Measurements from ENCODE around the gene RBL1. TPM values are rescaled to one million over a fixed set of nuclear protein-coding genes. Genes with fewer than 3 reads are reported as not detected.
"Not testable (repeated sequence)": the region's sequence is repeated elsewhere in the genome, so short reads cannot be mapped to it uniquely, and the experiment has no call there.

Gene RBL1
- total RNA-seq, 1 donor from 2014 or later = 22.1 TPM

DNA sequence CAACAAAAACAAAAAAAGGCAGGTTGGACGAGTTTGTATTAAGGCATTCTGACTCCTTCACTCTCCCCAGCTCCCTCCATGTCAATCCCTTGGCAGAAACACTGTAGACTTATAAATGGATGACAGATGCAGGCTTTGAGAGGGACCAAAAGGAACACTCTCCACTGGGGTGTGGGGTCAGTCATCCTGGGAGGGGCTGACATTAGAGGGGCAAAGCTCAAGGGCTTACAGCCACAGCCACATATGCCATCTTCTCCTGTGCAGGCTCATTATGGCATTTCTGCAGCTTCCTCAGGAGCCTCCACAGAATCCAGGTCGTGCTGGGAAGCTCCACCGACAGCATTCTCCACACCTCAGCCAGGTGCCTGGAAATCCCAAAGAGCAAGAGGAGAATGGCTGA is 33.0 kb upstream of the RBL1 start:
- Histone ChIP-seq H2AFZ (replicated peaks) (no peak overlapping the region), H3K79me2 (ENCODE audit: low read depth) (no peaks in the 10 kb centered on the region), H3K9ac (no peak overlapping the region), H3K27me3 (no peaks in the 10 kb centered on the region), H3K4me2 (no peak overlapping the region), H3K4me1 (no peaks in the 10 kb centered on the region), H3K27ac (no peak overlapping the region), H4K20me1 (ENCODE audit: low read depth) (no peaks in the 10 kb centered on the region), H3K36me3 (no peaks in the 10 kb centered on the region), H3F3A (ENCODE audit: low read depth) (no peaks in the 10 kb centered on the region), H3K9me3 (ENCODE audit: low read depth) (no peaks in the 10 kb centered on the region), H3K4me3 (no peak overlapping the region)
- Mint-ChIP-seq H3K4me1 (no peaks in the 10 kb centered on the region), H3K4me3 (no peak overlapping the region), H3K9me3 (peaks cover 4% of the 10 kb centered on the region), H3K27ac (no peak overlapping the region), H3K27me3 (ENCODE audit: insufficient read depth, low read depth) (no peaks in the 10 kb centered on the region), H3K36me3 (peaks cover 2% of the 10 kb centered on the region)
- TF ChIP-seq, protein P1, sequence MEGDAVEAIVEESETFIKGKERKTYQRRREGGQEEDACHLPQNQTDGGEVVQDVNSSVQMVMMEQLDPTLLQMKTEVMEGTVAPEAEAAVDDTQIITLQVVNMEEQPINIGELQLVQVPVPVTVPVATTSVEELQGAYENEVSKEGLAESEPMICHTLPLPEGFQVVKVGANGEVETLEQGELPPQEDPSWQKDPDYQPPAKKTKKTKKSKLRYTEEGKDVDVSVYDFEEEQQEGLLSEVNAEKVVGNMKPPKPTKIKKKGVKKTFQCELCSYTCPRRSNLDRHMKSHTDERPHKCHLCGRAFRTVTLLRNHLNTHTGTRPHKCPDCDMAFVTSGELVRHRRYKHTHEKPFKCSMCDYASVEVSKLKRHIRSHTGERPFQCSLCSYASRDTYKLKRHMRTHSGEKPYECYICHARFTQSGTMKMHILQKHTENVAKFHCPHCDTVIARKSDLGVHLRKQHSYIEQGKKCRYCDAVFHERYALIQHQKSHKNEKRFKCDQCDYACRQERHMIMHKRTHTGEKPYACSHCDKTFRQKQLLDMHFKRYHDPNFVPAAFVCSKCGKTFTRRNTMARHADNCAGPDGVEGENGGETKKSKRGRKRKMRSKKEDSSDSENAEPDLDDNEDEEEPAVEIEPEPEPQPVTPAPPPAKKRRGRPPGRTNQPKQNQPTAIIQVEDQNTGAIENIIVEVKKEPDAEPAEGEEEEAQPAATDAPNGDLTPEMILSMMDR (IDR thresholded peaks at IDR 0.05) = no peak
- TF ChIP-seq EZH2 (IDR thresholded peaks at IDR 0.05) (no peak), EZH2phosphoT487 (IDR thresholded peaks at IDR 0.05) (no peak)
- no peak for DNase-seq (ENCODE audit: low spot score)

DNA sequence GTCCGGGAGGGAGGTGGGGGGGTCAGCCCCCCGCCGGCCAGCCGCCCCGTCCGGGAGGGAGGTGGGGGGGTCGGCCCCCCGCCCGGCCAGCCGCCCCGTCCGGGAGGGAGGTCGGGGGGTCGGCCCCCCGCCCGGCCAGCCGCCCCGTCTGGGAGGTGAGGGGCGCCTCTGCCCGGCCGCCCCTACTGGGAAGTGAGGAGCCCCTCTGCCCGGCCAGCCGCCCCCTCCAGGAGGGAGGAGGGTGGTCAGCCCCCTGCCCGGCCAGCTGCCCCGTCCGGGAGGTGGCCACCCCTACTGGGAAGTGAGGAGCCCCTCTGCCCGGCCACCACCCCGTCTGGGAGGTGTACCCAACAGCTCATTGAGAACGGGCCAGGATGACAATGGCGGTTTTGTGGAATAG is 30.5 kb upstream of the RBL1 start:
- H3F3A ChIP-seq (ENCODE audit: low read depth); H3K27ac Mint-ChIP-seq; H3K27me3 Mint-ChIP-seq (ENCODE audit: insufficient read depth, low read depth); H4K20me1 ChIP-seq (ENCODE audit: low read depth); H3K4me3 Mint-ChIP-seq; H3K4me3 ChIP-seq; H3K27ac ChIP-seq; H3K4me2 ChIP-seq; H3K9me3 Mint-ChIP-seq; DNase-seq (ENCODE audit: low spot score); H3K36me3 Mint-ChIP-seq; H3K4me1 Mint-ChIP-seq; H3K9ac ChIP-seq; H2AFZ ChIP-seq (replicated peaks); H3K4me1 ChIP-seq; H3K36me3 ChIP-seq; H3K79me2 ChIP-seq (ENCODE audit: low read depth); H3K9me3 ChIP-seq (ENCODE audit: low read depth); H3K27me3 ChIP-seq: not testable (repeated sequence)

DNA sequence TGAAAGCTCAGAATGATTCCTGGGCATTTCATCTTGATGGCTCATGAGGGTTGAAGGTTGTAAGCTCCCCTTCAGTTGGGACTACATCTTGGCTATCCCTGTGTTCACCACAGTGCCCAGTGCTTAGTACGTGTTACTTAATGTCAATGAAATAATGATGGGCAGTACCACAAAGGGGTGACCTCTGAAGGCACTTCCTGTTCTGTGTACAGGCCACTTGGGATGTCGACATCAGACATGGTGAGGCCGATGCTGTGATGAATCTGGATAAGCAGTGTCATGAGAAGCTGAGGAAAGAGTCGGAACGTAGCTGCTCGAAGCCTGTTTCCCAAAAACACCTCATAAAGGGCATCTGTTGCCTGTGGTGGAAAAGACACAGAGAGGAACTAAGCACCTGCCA is 27.6 kb upstream of the RBL1 start:
- H3F3A ChIP-seq (ENCODE audit: low read depth) = no peaks in the 10 kb centered on the region
- H3K4me2 ChIP-seq = no peak overlapping the region
- no peak overlapping the region for H3K4me3 ChIP-seq
- no peaks in the 10 kb centered on the region for H3K9me3 ChIP-seq (ENCODE audit: low read depth)
- H4K20me1 ChIP-seq (ENCODE audit: low read depth) = no peaks in the 10 kb centered on the region
- TF ChIP-seq EZH2 (IDR thresholded peaks at IDR 0.05) = no peak
- TF ChIP-seq EZH2phosphoT487 (IDR thresholded peaks at IDR 0.05) = no peak
- TF ChIP-seq, protein P1 (IDR thresholded peaks at IDR 0.05) = no peak
- no peak overlapping the region for H2AFZ ChIP-seq (replicated peaks)
- no peak overlapping the region for H3K27ac ChIP-seq
- H3K4me3 Mint-ChIP-seq = no peak overlapping the region
- no peak overlapping the region for H3K27ac Mint-ChIP-seq
- no peaks in the 10 kb centered on the region for H3K4me1 Mint-ChIP-seq
- H3K79me2 ChIP-seq (ENCODE audit: low read depth) = no peaks in the 10 kb centered on the region
- H3K27me3 ChIP-seq = no peaks in the 10 kb centered on the region
- no peaks in the 10 kb centered on the region for H3K36me3 ChIP-seq
- H3K36me3 Mint-ChIP-seq = peaks cover 5% of the 10 kb centered on the region
- no peak for DNase-seq (ENCODE audit: low spot score)
- peaks cover 7% of the 10 kb centered on the region for H3K9me3 Mint-ChIP-seq
- no peaks in the 10 kb centered on the region for H3K4me1 ChIP-seq
- H3K27me3 Mint-ChIP-seq (ENCODE audit: insufficient read depth, low read depth) = peaks cover 2% of the 10 kb centered on the region
- H3K9ac ChIP-seq = no peak overlapping the region

DNA sequence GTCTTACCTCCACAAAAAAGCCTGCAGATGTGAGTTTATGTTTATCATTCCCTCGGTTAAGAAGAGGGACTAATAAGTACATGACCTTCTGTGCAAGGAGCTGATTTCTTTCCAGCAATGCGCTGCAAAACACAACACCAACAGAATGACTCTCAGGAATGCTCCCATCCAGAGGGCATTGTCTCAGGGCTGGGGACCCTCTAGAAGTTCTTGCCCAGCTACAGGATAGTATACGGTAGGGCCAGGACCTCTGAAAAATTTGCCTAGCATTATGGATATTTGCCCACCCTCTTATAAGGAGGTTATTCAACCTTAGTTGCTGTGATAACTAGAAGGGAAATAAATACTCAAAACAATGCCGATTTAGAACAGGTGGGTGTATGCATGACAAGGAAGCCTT is 24.7 kb upstream of the RBL1 start:
- Histone ChIP-seq H3K9me3 (ENCODE audit: low read depth) (no peaks in the 10 kb centered on the region), H3K27me3 (no peaks in the 10 kb centered on the region), H3F3A (ENCODE audit: low read depth) (no peaks in the 10 kb centered on the region), H3K4me3 (no peak overlapping the region), H3K9ac (no peak overlapping the region), H3K36me3 (no peaks in the 10 kb centered on the region), H4K20me1 (ENCODE audit: low read depth) (no peaks in the 10 kb centered on the region), H2AFZ (replicated peaks) (peak overlapping the region; percentile 17), H3K4me2 (no peak overlapping the region), H3K4me1 (no peaks in the 10 kb centered on the region), H3K79me2 (ENCODE audit: low read depth) (no peaks in the 10 kb centered on the region), H3K27ac (no peak overlapping the region)
- H3K36me3 Mint-ChIP-seq = peaks cover 5% of the 10 kb centered on the region
- TF ChIP-seq, protein P1 (IDR thresholded peaks at IDR 0.05) = no peak
- TF ChIP-seq EZH2 (IDR thresholded peaks at IDR 0.05) = no peak
- TF ChIP-seq EZH2phosphoT487 (IDR thresholded peaks at IDR 0.05) = no peak
- peaks cover 7% of the 10 kb centered on the region for H3K9me3 Mint-ChIP-seq
- H3K4me1 Mint-ChIP-seq = no peaks in the 10 kb centered on the region
- H3K27me3 Mint-ChIP-seq (ENCODE audit: insufficient read depth, low read depth) = peaks cover 2% of the 10 kb centered on the region
- DNase-seq (ENCODE audit: low spot score) = no peak
- no peak overlapping the region for H3K27ac Mint-ChIP-seq
- no peak overlapping the region for H3K4me3 Mint-ChIP-seq
